ENCODE results near the gene KIF5B. TPM values are rescaled to one million over a fixed set of nuclear protein-coding genes. Genes with fewer than 3 reads are reported as not detected.
A peak's percentile ranks its signal among the peaks of the same experiment; 100 is the strongest.

KIF5B gene
- total and polyA plus RNA-seq, 2 donors (not counting 1 experiment from before 2014, with no cell fraction given): 9.5 to 44.1 TPM

GRCh38 chr10:31978156-31978483 is 78.1 kb downstream of the KIF5B start:
- Histone ChIP-seq H3K4me1 (ENCODE audit: control insufficient read depth in 2 of 2, insufficient read depth in 2 of 2, low read length in 2 of 2) (peaks cover 12% of the 10 kb centered on the region in 2 donors), H3K4me2 (replicated peaks; ENCODE audit: low read depth, low read length, poor library complexity, severe bottlenecking) (peak overlapping the region; percentile 33), H3K9me3 (ENCODE audit: control extremely low read depth in 1 of 3, control insufficient read depth in 2 of 3, insufficient read depth in 1 of 3, low read length in 2 of 3) (peaks cover 0 to 6% (median 0%) of the 10 kb centered on the region in 3 donors), H4K20me1 (ENCODE audit: control insufficient read depth, insufficient read depth, low read length, poor library complexity, severe bottlenecking) (no peaks in the 10 kb centered on the region), H3K27me3 (replicated peaks in 1 of 4; ENCODE audit: control extremely low read depth in 1 of 4, control insufficient read depth in 3 of 4, insufficient read depth in 4 of 4, low read length in 3 of 4) (peaks cover 0 to 6% (median 2%) of the 10 kb centered on the region in 4 experiments), H3K36me3 (replicated peaks in 1 of 2; ENCODE audit: control extremely low read depth in 1 of 2, control insufficient read depth in 1 of 2, extremely low read depth in 1 of 2, insufficient read depth in 2 of 2, low read length in 1 of 2) (no peaks in the 10 kb centered on the region), H3K4me3 (ENCODE audit: control extremely low read depth in 1 of 5, extremely low read depth in 1 of 5, insufficient read depth in 1 of 5, low read depth in 2 of 5, low read length in 4 of 5) (no peak overlapping the region), H3K79me2 (ENCODE audit: control insufficient read depth, insufficient read depth, low read length) (no peaks in the 10 kb centered on the region), H2AFZ (ENCODE audit: insufficient read depth, low read depth, low read length, poor library complexity, severe bottlenecking) (no peak overlapping the region), H3K27ac (ENCODE audit: low read length in 2 of 2) (no peak overlapping the region), H3K9ac (ENCODE audit: low read length) (no peak overlapping the region)
- Mint-ChIP-seq H3K27ac (no peak overlapping the region), H3K4me1 (peaks cover 14% of the 10 kb centered on the region), H3K27me3 (peaks cover 7% of the 10 kb centered on the region), H3K9me3 (ENCODE audit: insufficient read depth) (peaks cover 3% of the 10 kb centered on the region), H3K4me3 (no peak overlapping the region)
- ChIA-PET POLR2A (no interaction called here), CTCF (interaction anchor here (1.7 kb wide), 1 partner anchor 27 kb away, joined by 5 read pairs; no protein-coding TSS in a partner anchor)
- no peak for TF ChIP-seq CTCF (IDR thresholded peaks at IDR 0.05)
- TF ChIP-seq EZH2 (IDR thresholded peaks at IDR 0.05; ENCODE audit: borderline replicate concordance, insufficient read depth, low read depth, low read length, poor library complexity, severe bottlenecking): no peak
- ATAC-seq (ENCODE audit: low read depth): no peak
- no peak for DNase-seq
- intact Hi-C loops (cut with micrococcal nuclease): no loop called here
- no CpG with 5 or more reads among the region's 2 CpGs for WGBS (ENCODE audit: insufficient coverage)

- Histone ChIP-seq H3K27me3 (replicated peaks in 1 of 4; ENCODE audit: control extremely low read depth in 1 of 4, control insufficient read depth in 3 of 4, insufficient read depth in 4 of 4, low read length in 3 of 4) (peaks cover 0 to 6% (median 2%) of the 10 kb centered on the region in 4 experiments), H3K36me3 (replicated peaks in 1 of 2; ENCODE audit: control extremely low read depth in 1 of 2, control insufficient read depth in 1 of 2, extremely low read depth in 1 of 2, insufficient read depth in 2 of 2, low read length in 1 of 2) (no peaks in the 10 kb centered on the region), H3K9me3 (ENCODE audit: control extremely low read depth in 1 of 3, control insufficient read depth in 2 of 3, insufficient read depth in 1 of 3, low read length in 2 of 3) (peaks cover 0 to 6% (median 0%) of the 10 kb centered on the region in 3 donors), H3K4me1 (ENCODE audit: control insufficient read depth in 2 of 2, insufficient read depth in 2 of 2, low read length in 2 of 2) (peaks cover 12% of the 10 kb centered on the region in 2 donors), H3K9ac (ENCODE audit: low read length) (no peak overlapping the region), H3K27ac (ENCODE audit: low read length in 2 of 2) (no peak overlapping the region), H3K4me3 (ENCODE audit: control extremely low read depth in 1 of 5, extremely low read depth in 1 of 5, insufficient read depth in 1 of 5, low read depth in 2 of 5, low read length in 4 of 5) (peak overlapping the region in 1 of 5 experiments; percentile 2), H3K79me2 (ENCODE audit: control insufficient read depth, insufficient read depth, low read length) (no peaks in the 10 kb centered on the region), H2AFZ (ENCODE audit: insufficient read depth, low read depth, low read length, poor library complexity, severe bottlenecking) (no peak overlapping the region), H3K4me2 (replicated peaks; ENCODE audit: low read depth, low read length, poor library complexity, severe bottlenecking) (peak overlapping the region; percentile 33), H4K20me1 (ENCODE audit: control insufficient read depth, insufficient read depth, low read length, poor library complexity, severe bottlenecking) (no peaks in the 10 kb centered on the region)
- Mint-ChIP-seq H3K4me3 (peak overlapping the region; percentile 10), H3K27me3 (peaks cover 7% of the 10 kb centered on the region), H3K9me3 (ENCODE audit: insufficient read depth) (peaks cover 3% of the 10 kb centered on the region), H3K27ac (no peak overlapping the region), H3K4me1 (peaks cover 14% of the 10 kb centered on the region)
- POLR2A ChIA-PET: no interaction called here
- CTCF ChIA-PET: interaction anchor here (1.7 kb wide), 1 partner anchor 27 kb away, joined by 5 read pairs; no protein-coding TSS in a partner anchor
- TF ChIP-seq CTCF (IDR thresholded peaks at IDR 0.05): no peak
- no peak for TF ChIP-seq EZH2 (IDR thresholded peaks at IDR 0.05; ENCODE audit: borderline replicate concordance, insufficient read depth, low read depth, low read length, poor library complexity, severe bottlenecking)
- intact Hi-C loops (cut with micrococcal nuclease): no loop called here
- DNase-seq: peak; percentile 63
- no CpG with 5 or more reads among the region's 5 CpGs for WGBS (ENCODE audit: insufficient coverage)
- peak; percentile 67 for ATAC-seq (ENCODE audit: low read depth)
These were observed 78.6 kb downstream of the KIF5B start for GRCh38 chr10:31977440-31978155.
